DMS 273 (cell line): ENCODE results near the gene UNC79.
A peak's percentile ranks its signal among the peaks of the same experiment; 100 is the strongest.

ENCODE experiments used
- DNase-seq: peaks from one replicate; lab custom pipeline; 2025; ENCODE audit not compliant: unreplicated experiment; lab: John Stamatoyannopoulos, UW

The UNC79 gene

DNA sequence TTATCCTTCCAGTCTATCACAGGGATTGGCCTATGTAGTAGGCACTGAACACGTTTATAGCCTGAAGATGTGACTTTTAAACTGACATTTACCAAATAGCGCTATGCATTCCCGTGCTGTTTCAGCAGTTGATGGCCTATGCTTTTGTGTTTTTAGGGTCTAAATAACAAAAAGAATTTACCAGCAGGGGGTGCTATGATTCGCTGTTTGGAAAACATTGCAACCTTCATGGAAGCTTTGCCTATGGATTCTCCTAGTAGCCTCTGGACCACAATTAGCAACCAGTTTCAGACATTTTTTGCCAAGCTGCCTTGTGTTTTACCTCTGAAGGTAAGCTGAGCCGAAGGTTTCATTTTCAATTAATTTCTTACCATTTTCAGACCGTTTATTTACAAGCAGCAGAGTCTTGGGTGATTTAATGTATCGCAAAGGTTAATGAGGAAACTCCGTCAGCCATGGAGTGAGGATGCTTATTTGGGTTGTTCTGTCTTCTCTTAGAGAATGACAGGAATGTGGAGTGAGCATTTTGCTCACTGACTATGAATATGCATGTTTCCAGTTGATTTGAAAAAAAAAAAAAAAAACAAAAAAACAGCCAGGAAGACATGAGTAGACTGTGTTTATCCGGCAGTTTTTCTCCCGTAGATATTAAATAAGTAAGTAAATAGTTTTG lies 224.5 kb downstream of the UNC79 start:
- DNase-seq = peak; percentile 93

DNA sequence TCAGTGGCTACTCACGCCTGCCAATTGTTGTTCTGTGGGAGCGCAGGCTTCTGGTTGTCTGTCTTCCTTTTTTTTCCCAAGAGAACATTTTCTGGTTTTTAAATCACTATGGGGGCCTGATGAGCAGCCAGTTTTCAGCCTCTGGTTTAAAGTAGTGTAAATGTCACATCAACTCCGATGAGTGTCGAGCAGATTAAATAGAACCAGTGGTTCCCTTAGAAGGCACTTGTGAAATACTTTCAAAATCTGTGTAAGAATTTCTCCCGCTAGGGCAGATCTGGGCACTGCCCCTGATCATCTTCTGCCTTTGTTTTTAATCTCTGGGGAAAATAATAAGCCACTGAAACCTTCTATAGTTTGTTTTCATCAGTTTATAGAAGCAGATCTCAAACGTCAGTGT lies 227.1 kb downstream of the UNC79 start:
- DNase-seq = no peak

DNA sequence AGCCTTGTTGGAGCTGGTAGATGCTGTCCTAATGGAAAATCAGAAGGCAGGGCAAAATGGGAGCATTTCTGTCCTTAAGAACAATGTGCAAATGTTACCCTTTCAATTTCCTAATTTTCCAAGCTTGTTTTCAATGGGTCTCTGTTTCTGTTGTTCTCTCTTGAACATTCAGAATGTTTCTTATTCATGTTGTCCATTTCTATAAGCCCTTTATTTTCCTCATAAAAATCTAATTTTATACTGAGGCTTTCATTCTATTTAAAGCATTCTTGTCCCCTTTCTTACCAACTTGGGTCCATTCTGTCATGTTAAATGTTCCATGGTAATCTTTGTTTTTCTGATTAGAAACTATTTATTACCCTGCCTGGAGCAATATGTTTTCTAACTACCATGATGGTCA lies 232.6 kb downstream of the UNC79 start:
- DNase-seq = no peak

DNA sequence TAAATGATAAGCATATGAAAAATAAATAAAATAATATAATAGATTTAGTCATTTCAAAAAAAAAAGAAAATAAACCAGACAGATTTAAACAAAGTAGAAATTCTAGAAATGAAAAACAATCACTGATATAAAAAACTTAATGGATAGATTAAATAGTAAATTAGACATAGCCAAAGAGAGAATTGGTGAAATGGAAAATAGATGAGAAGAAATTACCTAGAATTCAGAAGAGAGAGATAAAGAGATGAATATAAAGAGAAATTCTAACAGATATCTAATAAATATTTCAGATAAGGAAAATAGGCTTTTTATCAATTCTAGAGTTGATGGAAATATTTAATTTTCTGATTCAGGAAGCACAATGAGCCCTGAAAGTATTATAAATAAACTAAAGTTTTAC lies 234.4 kb downstream of the UNC79 start:
- no peak for DNase-seq

DNA sequence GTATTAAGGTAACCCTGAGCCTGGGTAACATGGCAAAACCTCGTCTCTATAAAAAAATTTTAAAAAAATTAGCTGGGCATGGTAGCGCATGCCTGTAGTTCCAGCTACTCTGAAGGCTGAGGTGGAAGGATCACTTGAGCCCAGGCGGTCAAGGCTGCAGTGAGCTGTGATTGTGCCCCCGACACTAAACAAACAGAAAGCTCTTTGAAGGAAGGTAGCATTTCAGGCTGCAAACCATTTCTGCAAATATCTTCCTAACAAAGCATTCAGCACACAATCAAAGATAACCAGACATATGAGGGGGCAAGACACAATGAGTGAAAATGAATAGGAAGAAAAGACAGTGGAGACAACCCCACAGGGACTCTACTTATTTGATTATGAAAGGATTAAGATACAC lies 238.9 kb downstream of the UNC79 start:
- DNase-seq = no peak

DNA sequence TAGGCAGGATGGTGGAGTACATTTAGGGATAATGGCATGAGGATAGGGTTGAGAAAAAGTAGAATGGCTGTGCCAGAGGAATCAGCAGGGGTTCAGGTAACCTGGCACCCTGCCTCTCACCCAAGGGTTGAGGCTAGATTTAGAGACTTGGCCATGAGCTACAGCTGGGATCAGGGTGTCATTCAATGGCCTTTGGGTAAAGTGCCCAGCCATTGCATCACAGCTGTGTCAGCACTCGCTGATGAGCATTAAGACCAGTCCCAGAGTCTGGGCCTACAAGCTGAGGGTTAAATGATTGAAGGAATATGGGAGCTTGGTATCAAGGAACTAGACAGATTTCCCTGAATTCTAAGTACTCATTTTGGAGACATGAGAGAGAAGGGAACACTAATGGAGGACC lies 243.6 kb downstream of the UNC79 start:
- DNase-seq = no peak

DNA sequence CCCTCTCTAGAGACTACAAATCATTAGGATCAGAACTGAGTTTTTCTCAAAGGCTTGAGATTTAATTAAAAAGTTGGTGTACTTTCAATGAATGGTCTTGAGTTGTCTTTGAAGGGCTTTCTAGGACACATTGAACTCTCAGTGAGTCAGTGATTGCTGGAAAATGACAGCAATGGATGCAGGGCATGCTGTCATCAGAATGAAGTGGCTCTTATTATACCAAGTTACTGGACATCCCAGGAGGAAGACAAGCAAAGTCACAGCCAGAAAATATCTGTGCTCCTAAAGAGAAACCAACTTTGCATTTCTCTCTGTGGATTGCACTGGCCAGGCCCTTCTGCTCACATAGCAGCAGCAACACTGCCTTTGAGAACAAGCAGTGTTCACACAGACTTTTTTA lies 244.9 kb downstream of the UNC79 start:
- DNase-seq = no peak

DNA sequence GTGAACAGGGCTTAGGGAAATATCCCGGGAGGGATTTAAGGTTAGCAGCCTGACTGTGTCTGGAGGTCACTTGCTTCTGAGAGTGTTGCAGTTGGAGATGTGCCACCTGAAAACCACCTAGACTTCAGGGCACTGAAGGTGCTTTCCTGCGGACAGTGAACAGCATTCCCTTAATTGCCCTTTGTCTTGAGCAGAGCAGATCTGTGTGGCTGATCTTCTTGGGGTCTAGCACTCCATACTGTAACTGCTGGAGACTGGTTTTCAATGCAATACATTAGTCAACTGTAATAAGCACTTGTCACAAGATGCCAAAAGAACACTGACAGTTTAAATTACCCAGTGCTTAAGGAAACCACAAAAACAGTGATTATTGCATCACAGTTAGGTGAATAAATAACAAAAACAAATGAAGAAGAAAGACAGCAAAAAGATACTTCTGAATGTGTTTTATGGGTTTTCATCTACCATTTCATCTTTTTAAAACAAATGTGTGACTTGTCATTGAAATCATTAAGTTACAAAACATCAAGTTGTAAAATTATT lies 245.7 kb downstream of the UNC79 start:
- no peak for DNase-seq

DNA sequence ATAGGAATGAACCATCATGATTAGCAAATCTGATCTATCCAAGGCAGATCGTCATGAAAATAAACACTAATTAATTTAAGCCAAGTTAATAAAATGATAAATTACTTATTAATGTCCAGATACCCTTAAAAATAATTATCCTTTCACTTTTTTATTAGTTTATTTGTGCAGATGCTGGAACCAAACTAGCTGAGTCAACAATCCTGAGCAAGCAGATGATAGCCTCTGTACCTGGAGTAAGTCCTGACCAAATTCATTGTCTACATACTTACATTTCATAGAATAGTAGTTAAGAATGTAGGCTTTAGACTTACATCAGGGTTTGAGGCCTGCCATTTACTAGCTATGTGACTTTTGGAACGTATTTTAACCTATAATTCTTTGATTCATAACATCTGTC lies 251.7 kb downstream of the UNC79 start:
- DNase-seq = no peak

DNA sequence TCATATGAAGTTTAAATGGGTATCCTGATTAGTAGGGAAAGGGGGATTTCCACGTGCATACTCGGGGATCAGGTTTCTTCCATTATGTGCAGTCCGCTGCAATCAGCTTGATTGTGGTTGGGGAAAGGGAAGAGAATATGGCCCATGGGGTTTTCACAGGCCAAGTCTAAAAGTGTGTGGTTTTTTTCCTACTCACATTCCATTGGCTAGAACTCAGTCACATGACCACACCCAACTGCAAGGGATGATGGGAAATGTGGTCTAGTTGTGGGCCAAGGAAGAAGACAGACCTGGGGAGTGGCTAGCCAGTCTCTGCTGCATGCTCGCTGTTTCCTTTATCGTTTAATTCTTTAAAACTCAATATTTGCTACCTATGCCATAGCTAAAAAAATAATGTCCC lies 252.5 kb downstream of the UNC79 start:
- DNase-seq = peak; percentile 70

DNA sequence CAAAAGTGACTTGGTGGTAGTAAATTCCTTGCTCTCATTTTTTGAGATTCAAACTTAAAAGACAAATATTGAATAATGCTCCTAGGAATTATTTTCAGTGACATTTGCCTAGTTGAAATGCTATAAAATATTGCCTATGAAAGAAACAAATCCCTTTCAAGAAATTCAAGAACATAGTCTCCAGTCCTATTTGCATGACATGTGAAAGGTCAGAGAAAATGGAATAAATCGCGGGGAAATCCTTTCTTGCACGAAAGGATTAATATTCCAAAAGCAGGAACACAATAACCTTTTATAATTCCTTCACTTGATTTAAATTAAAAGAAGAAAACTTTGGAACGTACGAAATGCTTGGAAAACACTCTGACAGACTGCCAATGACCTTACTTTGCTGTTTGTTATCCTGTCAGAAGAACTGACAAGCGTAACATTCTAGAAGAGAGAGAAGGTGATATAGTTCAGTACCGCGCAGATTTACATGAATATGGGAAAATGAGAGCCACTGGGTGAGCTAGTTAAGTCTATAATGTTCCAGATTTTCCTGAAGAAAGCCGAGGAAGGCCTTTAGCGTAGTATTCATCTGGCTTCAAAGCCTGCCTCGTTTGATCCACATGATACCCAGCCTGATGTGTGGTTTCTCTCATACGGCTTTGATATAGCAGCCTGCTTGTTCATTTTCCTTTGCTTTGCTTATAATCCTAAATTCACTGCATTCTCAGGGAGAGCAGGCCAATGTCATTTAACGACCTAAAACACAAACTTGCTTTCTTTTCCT lies 254.6 kb downstream of the UNC79 start:
- no peak for DNase-seq

DNA sequence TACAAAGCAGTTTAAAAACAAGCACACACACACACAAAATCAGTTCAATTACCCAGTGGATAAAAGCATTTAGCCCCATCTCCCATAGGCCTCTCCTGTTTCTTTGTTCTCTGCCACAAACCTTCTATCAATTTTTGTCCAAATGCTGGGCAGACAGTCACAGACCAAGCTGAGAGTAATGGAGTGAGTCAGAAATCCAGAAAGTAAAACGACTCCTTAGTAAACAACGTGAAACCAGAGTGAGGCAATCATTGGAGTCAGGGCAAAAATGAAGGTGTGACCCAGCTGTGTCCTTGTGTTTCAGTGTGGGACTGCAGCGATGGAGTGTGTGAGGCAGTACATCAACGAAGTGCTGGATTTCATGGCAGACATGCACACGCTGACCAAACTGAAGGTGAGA lies 255.5 kb downstream of the UNC79 start:
- no peak for DNase-seq

DNA sequence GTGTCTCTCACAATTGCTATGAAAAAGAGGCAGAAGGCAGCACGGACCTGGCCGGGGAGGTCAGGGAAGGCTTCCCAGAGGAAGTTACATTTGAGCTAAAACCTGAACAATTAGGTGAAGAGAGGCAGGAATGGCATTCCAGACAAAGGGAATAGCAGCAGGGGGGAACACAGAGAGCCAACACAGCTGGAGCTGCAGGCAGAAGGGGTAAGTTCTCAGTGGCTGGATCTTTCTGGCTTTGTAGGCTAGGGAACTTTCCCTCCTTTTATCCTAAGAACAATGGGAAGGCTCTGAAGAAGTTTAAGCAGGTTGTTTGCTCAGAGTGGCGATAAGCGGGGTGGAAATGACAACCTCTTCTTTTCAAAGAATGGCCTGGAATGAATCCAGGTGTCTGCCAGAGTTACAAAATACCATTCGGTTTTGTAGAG lies 257.5 kb downstream of the UNC79 start:
- DNase-seq = no peak

DNA sequence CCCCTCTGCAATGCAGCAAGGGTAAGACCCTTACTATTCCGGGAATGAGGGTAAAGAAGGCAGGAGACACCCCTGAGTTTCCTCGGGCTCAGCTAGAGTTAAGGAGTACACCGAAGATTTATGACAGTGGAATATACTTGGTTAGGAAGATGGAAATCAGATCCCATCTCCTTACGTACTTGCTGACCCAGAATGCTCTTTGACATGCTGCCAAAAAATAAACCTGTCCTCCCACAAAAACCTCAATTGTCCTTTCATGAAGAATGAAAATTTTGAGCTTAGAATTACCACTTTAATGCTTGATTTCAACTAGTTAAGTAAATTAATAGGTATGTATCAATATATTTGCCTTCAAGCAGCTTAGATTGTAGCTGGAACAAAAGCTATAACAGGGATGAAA lies 258.1 kb downstream of the UNC79 start:
- no peak for DNase-seq

DNA sequence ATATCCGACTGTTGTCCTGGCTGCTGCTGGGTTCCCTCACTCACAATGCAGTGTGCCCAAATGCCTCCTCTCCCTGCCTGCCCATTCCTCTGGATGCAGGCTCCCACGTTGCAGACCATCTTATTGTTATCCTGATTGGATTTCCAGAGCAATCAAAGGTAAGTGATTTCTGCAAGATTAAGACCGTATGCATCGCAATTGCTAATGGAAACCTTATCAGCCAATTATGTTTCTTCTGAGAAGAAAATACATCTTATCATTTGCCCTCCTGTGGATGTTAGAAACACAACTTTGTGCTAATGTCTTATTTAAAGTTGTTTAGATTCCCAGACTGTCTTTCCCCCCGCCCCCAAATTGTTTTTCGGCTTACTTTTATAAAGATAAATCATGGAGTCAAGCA lies 259.4 kb downstream of the UNC79 start:
- no peak for DNase-seq

DNA sequence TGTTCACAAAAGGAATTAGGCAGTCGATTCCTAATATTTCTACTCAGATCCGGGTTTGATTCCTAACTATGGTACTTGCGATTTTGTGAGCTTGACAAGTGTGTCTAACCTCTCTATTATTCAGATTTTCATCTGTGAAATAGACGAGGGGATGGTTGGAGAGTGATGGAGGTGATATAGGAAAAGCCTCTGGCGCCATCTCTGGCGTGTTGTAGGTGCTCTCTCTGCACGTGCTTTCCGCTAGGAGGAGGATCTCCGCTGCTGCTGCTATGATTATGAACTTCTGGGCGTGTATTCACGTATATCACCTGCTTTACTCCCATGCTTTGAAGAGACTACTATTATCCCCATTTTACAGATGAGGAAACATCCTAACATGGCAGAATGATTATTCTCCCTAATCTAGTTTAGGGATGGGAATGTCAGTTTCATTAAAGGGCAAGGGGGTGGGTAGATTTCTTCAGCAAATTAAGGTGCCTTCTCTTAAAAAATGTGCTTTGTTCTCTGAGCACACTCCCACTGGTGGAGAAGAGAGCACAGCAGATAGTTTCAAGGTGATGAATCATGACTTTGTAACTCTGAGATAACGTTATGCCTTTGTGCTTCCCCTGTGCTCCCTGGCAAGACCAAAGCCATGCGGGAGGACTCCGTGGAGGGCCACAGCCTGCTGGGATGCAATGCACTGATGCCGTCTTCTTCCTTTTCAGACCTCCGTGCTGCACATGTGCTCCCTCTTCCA lies 260.5 kb downstream of the UNC79 start:
- no peak for DNase-seq

DNA sequence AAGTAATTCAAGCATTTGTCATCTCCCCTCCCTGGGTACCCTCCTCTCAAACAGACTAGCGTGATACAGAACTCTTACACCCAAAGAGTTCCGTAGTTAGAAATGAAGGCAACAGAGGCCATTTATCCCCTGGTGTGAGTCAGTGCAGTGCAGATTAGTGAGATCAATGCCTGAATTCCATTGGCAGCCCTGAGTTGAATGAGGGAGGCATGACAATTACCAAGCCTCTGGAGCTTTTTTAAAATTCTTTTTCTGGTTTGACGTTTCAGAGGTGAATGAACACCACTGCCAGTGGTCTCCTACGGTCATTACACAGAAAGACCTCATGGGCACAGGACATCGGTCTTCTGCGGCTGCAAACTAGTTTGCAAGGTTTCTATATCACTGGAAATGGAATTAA lies 263.2 kb downstream of the UNC79 start:
- DNase-seq = no peak

DNA sequence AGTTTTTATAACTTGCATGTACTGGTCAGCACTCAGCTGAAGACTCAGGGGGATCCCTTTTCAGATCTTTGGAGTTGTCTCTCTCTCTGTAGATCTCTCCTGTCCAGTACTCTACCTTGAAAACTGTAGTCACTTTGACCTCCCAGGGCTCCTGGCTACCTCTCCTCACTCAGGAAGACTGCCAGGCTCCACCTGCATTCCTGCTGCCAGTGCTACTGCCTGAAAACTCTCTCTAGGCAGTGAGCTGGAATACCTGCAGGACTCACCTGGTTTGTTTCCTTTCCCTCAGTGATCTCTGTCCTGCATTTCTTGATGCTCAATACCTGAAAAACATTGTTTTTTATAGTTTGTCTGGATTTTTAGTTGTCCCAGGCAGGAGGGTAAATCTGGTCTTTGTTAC lies 270.2 kb downstream of the UNC79 start:
- DNase-seq = no peak

DNA sequence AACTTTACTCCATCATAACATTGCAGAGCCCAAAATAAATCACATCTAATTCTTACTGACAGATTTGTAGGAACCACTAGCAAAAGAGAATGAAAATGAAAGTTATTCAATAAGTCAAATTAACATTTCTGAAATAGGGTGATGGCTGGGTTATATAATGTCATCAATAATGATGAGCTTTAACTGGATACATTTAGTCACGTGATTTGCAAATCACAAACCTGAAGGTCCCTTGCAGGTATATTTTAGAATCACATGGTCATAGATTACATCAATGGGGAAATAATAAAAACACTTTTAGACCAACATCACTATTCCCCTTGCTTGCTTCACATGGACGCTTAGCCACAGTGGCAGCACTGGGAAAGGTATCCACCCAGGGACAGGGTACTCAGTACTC lies 270.8 kb downstream of the UNC79 start:
- DNase-seq = no peak

DNA sequence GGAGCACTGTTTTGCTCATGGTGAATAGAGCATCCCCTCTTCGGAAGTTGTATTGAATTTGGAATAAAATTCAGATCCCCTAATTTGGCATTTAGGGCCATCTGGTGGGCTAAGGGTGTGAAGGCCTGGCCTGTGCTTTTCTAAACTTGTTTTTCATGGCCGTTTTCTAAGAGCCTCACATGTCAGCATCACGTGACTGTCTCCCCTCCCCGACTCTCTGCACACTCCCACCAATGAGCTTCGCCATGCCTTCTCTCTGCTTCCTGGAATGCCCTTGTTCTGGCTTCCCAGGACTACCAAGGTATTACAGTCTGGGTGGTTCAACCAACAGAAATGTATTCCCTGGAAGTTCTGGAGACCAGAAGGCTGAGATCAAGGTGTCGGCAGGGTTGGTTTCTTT lies 272.2 kb downstream of the UNC79 start:
- DNase-seq = no peak

DNA sequence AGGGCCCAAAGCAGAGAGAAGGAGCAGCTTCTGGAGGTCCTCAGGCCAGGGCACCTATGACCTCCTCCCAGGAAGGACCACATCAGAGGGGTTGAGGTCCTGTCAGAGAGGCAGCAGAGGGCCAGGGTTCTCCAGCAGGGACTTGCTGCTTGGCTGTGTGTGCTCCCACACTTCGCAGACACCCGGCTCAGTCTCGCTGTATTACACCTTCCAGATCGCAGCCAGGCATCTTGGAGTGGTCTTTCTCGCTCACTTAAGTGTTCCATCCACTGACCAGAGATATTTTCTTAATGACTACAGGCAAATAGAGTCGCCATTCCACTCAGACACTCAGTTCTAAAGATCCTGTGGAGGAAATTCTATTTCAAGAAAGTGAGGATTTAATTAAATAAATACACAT lies 273.2 kb downstream of the UNC79 start:
- no peak for DNase-seq
